ENCODE results near the gene PLEKHG4B. TPM values are rescaled to one million over a fixed set of nuclear protein-coding genes. Genes with fewer than 3 reads are reported as not detected.
"Not testable (repeated sequence)": the region's sequence is repeated elsewhere in the genome, so short reads cannot be mapped to it uniquely, and the experiment has no call there.

Gene PLEKHG4B
- total RNA-seq, 2 experiments from 2014 or later, result 0.06 TPM; not detected in 1

DNA sequence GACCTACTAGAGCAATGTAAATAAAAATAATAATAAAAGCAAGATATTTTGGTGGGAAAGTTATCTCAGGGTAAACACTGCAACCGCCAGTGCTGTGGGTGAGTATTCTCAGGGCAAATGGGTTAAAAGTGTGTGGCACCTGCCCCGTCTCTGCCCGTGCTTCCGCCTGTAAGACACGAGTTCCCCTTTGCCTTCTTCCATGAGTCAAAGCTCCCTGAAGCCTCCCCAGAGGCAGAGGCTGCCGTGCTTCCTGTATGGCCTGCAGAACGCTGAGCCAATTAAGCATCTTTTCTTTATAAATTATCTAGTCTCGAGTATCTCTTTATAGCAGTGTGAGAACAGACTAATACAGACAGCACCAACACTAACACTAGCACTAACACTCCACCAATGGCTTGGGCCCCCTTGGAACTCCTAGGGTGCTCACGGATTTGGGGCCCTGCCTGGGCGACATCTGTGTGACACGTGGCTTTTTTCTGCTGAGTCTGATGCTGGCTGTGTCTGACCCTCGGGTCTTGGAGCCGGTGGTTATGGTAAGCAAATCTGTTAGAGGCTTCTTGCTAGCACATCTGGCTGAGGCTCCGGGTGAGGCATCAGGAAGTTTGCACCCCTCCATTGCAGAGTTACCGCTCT is 10.6 kb downstream of the PLEKHG4B start:
- no peak for DNase-seq
- Mint-ChIP-seq H3K4me3 (no peak overlapping the region), H3K27me3 (peaks cover 15% of the 10 kb centered on the region), H3K27ac (no peak overlapping the region), H3K9me3 (no peaks in the 10 kb centered on the region), H3K4me1 (no peaks in the 10 kb centered on the region), H3K36me3 (no peaks in the 10 kb centered on the region)

DNA sequence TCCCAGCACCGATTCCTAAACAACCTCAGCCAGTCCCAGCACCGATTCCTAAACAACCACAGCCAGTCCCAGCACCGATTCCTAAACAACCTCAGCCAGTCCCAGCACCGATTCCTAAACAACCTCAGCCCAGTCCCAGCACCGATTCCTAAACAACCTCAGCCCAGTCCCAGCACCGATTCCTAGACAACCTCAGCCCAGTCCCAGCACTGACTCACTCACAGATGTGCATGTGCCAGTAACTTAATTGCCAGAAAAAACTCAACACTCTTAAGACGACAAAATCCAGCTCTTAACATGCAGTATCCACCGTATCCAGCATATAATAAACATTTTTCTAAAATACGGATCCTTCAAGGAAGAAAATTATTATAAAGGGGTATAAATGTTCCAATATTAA is 12.1 kb downstream of the PLEKHG4B start:
- H3K4me3 Mint-ChIP-seq, H3K27ac Mint-ChIP-seq, H3K4me1 Mint-ChIP-seq, H3K36me3 Mint-ChIP-seq, H3K9me3 Mint-ChIP-seq, DNase-seq: not testable (repeated sequence)
- H3K27me3 Mint-ChIP-seq, result peaks cover 14% of the 10 kb centered on the region

DNA sequence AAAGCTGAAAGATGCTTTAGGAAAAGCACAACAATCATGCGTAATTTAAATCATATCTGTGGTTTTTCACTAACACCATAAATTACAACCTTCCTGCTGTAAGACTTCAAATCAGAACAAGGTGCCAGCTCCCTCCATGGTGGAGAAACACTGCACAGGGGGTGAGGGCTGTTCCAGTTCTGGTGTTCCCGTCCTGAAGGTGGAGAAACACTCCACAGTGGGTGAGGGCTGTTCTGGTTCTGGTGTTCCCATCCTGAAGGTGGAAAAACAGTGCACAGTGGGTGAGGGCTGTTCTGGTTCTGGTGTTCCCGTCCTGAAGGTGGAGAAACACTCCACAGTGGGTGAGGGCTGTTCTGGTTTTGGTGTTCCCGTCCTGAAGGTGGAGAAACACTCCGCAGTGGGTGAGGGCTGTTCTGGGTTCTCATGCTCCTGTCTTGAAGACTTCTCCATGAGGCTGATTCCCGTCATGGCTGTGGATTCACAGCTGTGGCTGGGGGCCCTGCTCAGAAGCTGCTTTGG is 12.9 kb downstream of the PLEKHG4B start:
- Mint-ChIP-seq H3K36me3 (no peaks in the 10 kb centered on the region), H3K27ac (no peak overlapping the region), H3K27me3 (peaks cover 7% of the 10 kb centered on the region), H3K9me3 (no peaks in the 10 kb centered on the region), H3K4me3 (no peak overlapping the region), H3K4me1 (no peaks in the 10 kb centered on the region)
- DNase-seq, result no peak

DNA sequence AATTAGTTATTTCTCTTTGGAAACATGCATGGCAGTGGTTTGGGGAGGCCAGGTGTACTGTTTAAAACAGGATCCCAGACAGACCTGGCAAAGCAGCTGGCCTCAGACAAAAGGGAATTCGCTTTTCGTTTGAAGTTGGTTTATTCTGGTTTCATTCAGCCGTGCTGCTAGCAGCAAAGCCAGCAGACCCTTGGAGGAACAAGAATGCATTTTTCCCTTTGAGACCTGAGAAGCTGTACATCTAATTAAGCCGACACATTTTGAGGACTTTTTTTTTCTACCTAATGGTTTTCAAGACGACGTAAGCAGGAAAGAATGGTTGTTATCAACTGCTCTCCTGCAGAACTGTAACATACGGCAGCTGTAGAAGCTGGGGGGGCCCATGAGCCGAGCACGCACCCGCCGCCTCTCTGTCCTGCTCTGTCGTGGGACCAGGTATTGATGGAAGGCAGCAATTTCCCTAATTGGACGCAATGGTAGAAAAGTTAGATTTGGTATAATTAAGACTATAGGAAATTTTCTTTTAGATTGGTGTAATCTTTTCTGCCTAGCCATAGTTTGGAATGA is 13.6 kb downstream of the PLEKHG4B start:
- Mint-ChIP-seq H3K4me1 (no peaks in the 10 kb centered on the region), H3K27me3 (peaks cover 5% of the 10 kb centered on the region), H3K27ac (no peak overlapping the region), H3K9me3 (no peaks in the 10 kb centered on the region), H3K4me3 (no peak overlapping the region), H3K36me3 (no peaks in the 10 kb centered on the region)
- no peak for DNase-seq

DNA sequence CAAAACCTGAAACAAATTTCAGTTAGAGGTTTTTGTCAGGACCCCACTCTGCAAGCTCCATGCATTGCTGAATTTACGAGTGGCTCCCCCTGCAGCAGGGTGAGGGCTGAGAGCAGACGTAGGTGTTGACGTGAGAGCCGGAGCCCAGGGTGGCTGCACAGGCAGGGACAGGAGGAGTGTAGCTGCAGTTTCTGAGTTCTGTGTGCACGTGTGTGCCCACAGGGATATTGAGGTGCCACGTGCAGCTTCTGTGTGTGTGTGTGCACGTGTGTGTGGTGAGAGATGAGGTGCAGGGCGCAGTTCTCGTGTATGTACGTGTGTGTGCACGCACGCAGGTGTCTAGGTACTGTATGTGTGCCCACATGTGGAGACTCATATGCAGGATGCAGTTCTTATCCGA is 14.6 kb downstream of the PLEKHG4B start:
- Mint-ChIP-seq H3K27me3 (peaks cover 5% of the 10 kb centered on the region), H3K4me1 (no peaks in the 10 kb centered on the region), H3K4me3 (no peak overlapping the region), H3K9me3 (no peaks in the 10 kb centered on the region), H3K36me3 (no peaks in the 10 kb centered on the region), H3K27ac (no peak overlapping the region)
- DNase-seq, result no peak

DNA sequence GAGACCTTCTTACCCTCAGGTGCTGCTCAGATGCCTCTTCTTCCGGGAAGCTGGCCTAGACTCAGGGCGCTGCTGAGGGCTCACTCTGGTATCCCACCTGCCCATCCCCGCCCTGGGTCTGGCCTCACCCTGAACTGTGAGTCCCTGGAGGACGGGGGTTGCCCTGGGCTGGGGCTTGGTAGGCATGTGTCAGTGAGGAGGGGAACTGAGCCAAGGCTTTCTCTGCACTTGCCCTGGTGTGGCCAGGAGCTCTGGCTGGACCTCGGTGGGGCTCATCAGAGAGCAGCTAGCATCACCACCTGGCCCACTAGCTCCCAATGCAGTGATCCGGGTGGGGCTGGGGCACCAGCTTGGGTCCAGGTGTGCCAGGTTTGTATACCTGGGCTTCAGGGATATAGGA is 15.6 kb downstream of the PLEKHG4B start:
- Mint-ChIP-seq H3K36me3 (no peaks in the 10 kb centered on the region), H3K9me3 (no peaks in the 10 kb centered on the region), H3K4me3 (no peak overlapping the region), H3K27me3 (peaks cover 5% of the 10 kb centered on the region), H3K27ac (no peak overlapping the region), H3K4me1 (no peaks in the 10 kb centered on the region)
- DNase-seq, result no peak

DNA sequence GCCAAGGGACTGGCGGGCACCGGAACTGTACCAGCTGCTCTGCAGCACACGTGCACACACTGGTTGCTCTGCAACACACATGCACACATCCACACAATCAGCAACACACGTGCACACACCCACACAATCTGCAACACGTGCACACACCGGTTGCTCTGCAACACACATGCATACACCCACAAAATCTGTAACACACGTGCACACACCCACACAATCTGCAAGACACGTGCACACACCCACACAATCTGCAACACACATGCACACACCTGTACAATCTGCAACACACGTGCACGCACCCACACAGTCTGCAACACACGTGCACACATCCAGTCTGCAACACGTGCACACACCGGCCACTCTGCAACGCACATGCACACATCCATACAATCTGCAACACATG is 17.9 kb downstream of the PLEKHG4B start:
- no peak for DNase-seq
- Mint-ChIP-seq H3K9me3 (no peaks in the 10 kb centered on the region), H3K4me3 (no peak overlapping the region), H3K36me3 (no peaks in the 10 kb centered on the region), H3K4me1 (no peaks in the 10 kb centered on the region), H3K27ac (no peak overlapping the region), H3K27me3 (no peaks in the 10 kb centered on the region)

DNA sequence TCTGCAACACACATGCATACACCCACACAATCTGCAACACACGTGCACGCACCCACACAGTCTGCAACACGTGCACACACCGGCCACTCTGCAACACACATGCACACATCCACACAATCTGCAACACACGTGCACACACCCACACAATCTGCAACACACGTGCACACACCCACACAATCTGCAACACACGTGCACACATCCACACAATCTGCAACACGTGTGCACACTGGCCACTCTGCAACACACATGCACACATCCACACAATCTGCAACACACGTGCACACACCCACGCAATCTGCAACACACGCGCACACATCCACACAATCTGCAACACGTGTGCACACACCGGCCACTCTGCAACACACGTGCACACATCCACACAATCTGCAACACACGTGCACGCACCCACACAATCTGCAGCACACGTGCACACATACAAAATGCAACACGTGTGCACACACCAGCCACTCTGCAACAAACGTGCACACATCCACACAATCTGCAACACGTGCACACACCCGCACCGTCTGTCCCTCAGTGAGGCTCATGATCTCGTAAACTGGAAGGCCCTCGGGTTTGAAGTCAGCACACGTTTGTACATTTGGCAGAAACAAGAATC is 18.4 kb downstream of the PLEKHG4B start:
- no peaks in the 10 kb centered on the region for H3K27me3 Mint-ChIP-seq
- H3K36me3 Mint-ChIP-seq, result no peaks in the 10 kb centered on the region
- no peak for DNase-seq
- no peak overlapping the region for H3K27ac Mint-ChIP-seq
- no peaks in the 10 kb centered on the region for H3K9me3 Mint-ChIP-seq
- H3K4me1 Mint-ChIP-seq, result no peaks in the 10 kb centered on the region
- no peak overlapping the region for H3K4me3 Mint-ChIP-seq

DNA sequence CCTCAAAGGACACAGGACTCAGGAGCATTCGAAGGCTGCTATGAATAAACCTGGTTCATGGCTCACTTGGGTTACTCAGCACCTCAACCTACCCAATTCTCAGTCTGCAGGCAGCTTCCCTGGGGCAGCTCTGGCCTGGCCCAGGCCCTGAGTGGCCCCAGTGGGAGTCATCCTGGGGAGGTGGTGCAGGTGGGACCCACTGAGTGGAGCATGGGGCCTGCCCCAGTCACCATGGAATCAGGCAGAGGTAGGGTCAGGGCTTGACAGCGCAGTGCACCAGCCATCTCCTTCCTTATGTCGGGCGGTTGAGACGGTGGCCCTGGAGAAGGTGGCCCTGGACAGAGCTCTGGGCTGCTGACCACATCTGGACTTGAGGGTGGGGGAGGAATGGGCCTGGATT is 19.2 kb downstream of the PLEKHG4B start:
- Mint-ChIP-seq H3K4me1 (no peaks in the 10 kb centered on the region), H3K9me3 (no peaks in the 10 kb centered on the region), H3K4me3 (no peak overlapping the region), H3K27ac (no peak overlapping the region), H3K36me3 (no peaks in the 10 kb centered on the region), H3K27me3 (no peaks in the 10 kb centered on the region)
- DNase-seq, result no peak

DNA sequence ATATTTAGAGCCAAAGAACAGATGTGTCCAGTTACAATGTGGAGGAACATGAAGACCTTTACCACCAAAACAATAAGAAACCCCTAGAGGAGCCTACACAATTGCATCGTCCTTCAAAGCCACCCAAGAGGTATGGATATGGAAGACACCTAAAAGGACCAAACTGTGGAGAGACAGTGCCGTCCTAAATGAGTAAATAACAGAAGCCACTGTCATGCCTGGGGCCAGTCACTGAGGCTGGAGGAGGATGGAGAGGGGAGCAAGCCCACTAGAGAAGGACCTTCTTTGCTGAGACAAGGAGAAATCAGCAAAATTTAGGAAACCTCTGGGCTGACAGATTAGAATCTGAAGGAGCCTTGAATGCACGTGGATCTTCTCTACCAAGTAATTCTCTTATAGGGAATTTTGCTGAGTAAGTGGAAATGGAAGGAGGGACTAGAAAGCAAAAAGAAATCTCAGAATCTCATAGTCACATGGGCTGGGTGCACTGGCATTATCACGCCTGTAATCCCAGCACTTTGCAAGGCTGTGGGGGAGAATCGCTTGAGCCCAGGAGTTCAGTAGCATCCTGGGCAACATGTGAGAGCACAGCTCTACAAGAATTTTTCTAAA is 27.6 kb downstream of the PLEKHG4B start:
- no peak overlapping the region for H3K4me3 Mint-ChIP-seq
- no peak overlapping the region for H3K27ac Mint-ChIP-seq

DNA sequence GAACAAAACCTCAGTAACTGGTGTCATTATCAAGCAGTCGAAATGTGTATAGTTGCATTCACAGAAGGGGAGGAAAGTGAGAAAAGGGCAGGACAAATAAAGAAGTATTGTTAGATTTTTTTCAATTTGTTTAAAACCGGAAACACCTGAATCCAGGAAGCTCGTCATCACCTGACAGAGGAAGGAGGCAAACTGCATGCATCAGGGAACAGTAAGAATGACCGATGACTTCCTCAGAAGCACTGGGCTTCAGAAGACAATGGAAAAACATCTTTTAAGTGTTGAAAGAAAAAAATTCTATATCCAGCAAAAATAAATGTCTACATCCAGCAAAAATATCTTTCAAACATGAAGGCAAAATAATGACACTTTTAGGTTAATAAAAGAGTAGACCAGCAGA is 29.5 kb downstream of the PLEKHG4B start:
- Mint-ChIP-seq H3K27ac (no peak overlapping the region), H3K4me3 (no peak overlapping the region), H3K9me3 (peaks cover 27% of the 10 kb centered on the region), H3K27me3 (peaks cover 15% of the 10 kb centered on the region), H3K4me1 (no peaks in the 10 kb centered on the region), H3K36me3 (peaks cover 5% of the 10 kb centered on the region)
- DNase-seq, result no peak

More for the DNA sequence above, 27.6 kb downstream of the PLEKHG4B start:
- no peak for DNase-seq
- H3K4me1 Mint-ChIP-seq, result no peaks in the 10 kb centered on the region
- peaks cover 20% of the 10 kb centered on the region for H3K9me3 Mint-ChIP-seq
- peaks cover 13% of the 10 kb centered on the region for H3K27me3 Mint-ChIP-seq
- H3K36me3 Mint-ChIP-seq, result peaks cover 3% of the 10 kb centered on the region

DNA sequence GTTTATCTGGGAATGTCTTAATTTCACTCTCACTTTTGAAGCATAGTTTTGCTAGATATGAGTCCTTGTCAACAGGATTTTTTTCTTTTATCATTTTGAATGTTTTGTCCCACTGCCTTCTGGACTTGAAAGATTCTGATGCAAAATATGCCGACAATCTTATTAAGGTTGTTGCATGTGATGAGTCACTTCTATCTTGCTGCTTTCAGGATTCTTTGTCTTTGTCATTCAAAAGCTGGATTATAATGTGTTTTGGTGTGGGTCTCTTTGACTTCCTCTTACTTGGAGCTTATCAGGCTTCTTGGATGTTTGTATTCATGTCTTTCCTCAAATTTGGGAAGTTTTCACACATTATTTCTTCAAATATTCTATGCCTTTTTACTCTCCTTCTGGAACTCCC is 33.8 kb downstream of the PLEKHG4B start:
- H3K27me3 Mint-ChIP-seq, result peaks cover 10% of the 10 kb centered on the region
- no peak overlapping the region for H3K4me3 Mint-ChIP-seq
- peaks cover 5% of the 10 kb centered on the region for H3K36me3 Mint-ChIP-seq
- H3K4me1 Mint-ChIP-seq, result no peaks in the 10 kb centered on the region
- peaks cover 30% of the 10 kb centered on the region for H3K9me3 Mint-ChIP-seq
- no peak for DNase-seq
- no peak overlapping the region for H3K27ac Mint-ChIP-seq

DNA sequence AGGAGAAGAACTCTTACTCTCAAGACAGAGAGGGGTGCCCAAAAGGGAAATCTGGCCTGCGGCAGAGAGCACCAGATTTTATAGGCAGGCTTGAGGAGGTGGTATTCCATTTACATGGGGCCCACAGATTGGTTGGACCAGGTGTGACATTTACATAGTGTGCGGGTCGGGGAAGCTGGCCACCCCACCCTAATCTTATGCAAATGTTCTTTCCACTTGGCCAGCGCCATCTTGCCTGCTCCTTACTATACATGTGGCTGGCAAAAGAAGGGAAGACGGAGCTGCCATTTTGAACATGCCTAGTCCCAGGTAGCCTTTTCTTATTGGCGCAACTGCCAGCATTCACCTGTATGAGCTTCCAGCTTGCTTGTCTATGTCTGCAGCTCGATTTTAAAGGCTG is 34.8 kb downstream of the PLEKHG4B start:
- peaks cover 22% of the 10 kb centered on the region for H3K9me3 Mint-ChIP-seq
- DNase-seq, result no peak
- H3K4me3 Mint-ChIP-seq, result no peak overlapping the region
- H3K27ac Mint-ChIP-seq, result no peak overlapping the region
- H3K27me3 Mint-ChIP-seq, result peaks cover 15% of the 10 kb centered on the region
- peaks cover 2% of the 10 kb centered on the region for H3K36me3 Mint-ChIP-seq
- H3K4me1 Mint-ChIP-seq, result no peaks in the 10 kb centered on the region

DNA sequence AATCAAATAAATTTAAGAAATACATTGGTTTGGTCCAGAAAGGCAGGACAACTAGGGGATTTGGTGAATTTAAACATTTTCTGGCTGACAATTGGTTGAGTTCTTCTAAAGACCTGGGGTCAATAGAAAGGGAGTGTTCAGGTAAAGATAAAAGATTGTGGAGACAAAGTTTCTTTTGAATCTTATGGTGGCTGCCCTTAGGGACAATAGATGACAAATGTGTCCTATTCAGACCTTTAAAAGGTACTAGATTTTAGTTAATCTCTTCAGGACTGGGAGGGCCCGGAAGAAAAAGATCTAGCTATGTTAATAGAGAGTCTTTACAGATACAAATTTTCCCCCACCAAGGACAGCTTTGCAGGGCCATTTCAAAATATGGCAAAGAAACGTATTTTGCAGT is 35.9 kb downstream of the PLEKHG4B start:
- Mint-ChIP-seq H3K27me3 (peaks cover 15% of the 10 kb centered on the region), H3K9me3 (peaks cover 18% of the 10 kb centered on the region), H3K27ac (no peak overlapping the region)

DNA sequence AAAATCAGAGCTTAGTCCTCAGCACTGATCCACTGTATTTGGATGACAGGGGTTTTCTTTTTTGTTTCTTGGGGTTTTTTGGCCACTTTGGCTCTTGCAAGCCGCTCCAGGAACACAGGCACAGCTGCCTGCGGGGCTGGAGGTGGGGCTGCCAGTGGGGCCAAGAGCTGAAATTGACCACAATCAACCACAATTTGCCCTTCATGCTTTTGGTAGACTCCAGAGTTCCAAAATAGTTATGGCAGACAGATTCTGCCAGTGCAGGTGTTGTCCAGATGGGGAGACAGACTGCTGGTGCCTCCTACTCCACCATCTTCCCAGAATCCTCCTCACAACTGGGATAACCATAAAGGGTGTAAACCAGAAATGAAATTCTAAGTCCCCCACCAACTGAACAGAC is 36.5 kb downstream of the PLEKHG4B start:
- Mint-ChIP-seq H3K4me3 (no peak overlapping the region), H3K27me3 (peaks cover 15% of the 10 kb centered on the region), H3K4me1 (no peaks in the 10 kb centered on the region), H3K27ac (no peak overlapping the region), H3K36me3 (peaks cover 2% of the 10 kb centered on the region), H3K9me3 (peaks cover 18% of the 10 kb centered on the region)
- DNase-seq, result no peak

More for the DNA sequence above, 35.9 kb downstream of the PLEKHG4B start:
- no peak for DNase-seq
- Mint-ChIP-seq H3K4me1 (no peaks in the 10 kb centered on the region), H3K4me3 (no peak overlapping the region), H3K36me3 (peaks cover 2% of the 10 kb centered on the region)
